HepG2 (cell line): ENCODE results near the gene TPX2. TPM values are rescaled to one million over a fixed set of nuclear protein-coding genes. Genes with fewer than 3 reads are reported as not detected.

Experiments used
- ATAC-seq: fragments of 200-7000 bp; cut with Tn5 transposase; 3 replicates; pipeline ENCODE4 v1.9.1; 2020; ENCODE audit warnings: mild to moderate bottlenecking, moderate library complexity
- BruUV-seq: library from RNA; stranded (reverse); fragments of 400-500 nt; replicated peaks from 2 replicates; lab custom pipeline; 2021; lab: Mats Ljungman, UMichigan
- CTCF ChIA-PET: fragments of 300-600 bp; formaldehyde crosslinking; extraction: SDS; loops from one replicate; lab custom pipeline; 2021; ENCODE audit warnings: low total read pairs, inconsistent platforms, low intra/inter-chr PET ratio; lab: Yijun Ruan, JAX
- POLR2A ChIA-PET: fragments of 350-600 bp; sonication (Branson Sonifier 250); formaldehyde crosslinking; loops from one replicate; lab custom pipeline; 2020; ENCODE audit warnings: antibody characterized with exemption, inconsistent platforms; lab: Yijun Ruan, JAX
- DNase-seq: peaks from one replicate; pipeline ENCODE4 v3.0.0-alpha.2; 2015; ENCODE audit warnings: low spot score
- FAIRE-seq: peaks from 3 replicates; lab custom pipeline; 2011; peaks lifted over from hg19 to GRCh38; lab: Jason Lieb, UNC
- H2AFZ ChIP-seq: one replicate; pipeline ENCODE4 v1.6.1; 2011; ENCODE audit warnings: low read length, inconsistent platforms
- H3K27ac ChIP-seq: fragments of 300-600 bp; 3 replicates; pipeline ENCODE4 v1.8.0; 2011; ENCODE audit warnings: mixed run types, mild to moderate bottlenecking, mixed read lengths, low read length, inconsistent platforms; ENCODE audit not compliant: insufficient read depth; ENCODE audit errors: extremely low read length
- H3K27me3 ChIP-seq, 2 experiments: fragments of 200-600 bp in 1 of 2; 2 replicates in 1 of 2; 3 replicates in 1 of 2; pipeline versions ENCODE4 v1.6.0 to v1.8.0; 2011; ENCODE audit warnings: low read length in 2 of 2, mild to moderate bottlenecking in 2 of 2, moderate library complexity in 2 of 2, inconsistent platforms in 1 of 2; ENCODE audit not compliant: insufficient read depth in 2 of 2, control insufficient read depth in 1 of 2
- H3K36me3 ChIP-seq, 2 experiments: fragments of 200-600 bp in 1 of 2; replicated peaks in 1 of 2; 2 replicates in 1 of 2; 3 replicates in 1 of 2; pipeline versions ENCODE4 v1.5.1 to v1.8.0; 2011; ENCODE audit warnings: low read length in 2 of 2, inconsistent platforms in 1 of 2; ENCODE audit not compliant: insufficient read depth in 2 of 2, control insufficient read depth in 1 of 2
- H3K4me1 ChIP-seq: 2 replicates; pipeline ENCODE4 v1.5.1; 2012; ENCODE audit warnings: low read length, inconsistent platforms; ENCODE audit not compliant: insufficient read depth
- H3K4me2 ChIP-seq: 2 replicates; pipeline ENCODE4 v1.6.0; 2011; ENCODE audit warnings: low read depth, low read length, inconsistent platforms
- H3K4me3 ChIP-seq, 3 experiments: fragments of 200-600 bp in 1 of 3; sonication (generic), shearing (Covaris generic) in 1 of 3; replicated peaks in 1 of 3; 2 replicates each; pipeline ENCODE4 v1.5.1; 2011 to 2016; ENCODE audit warnings: low read length in 3 of 3, inconsistent platforms in 2 of 3, low read depth in 2 of 3, mild to moderate bottlenecking in 2 of 3, control low read depth in 1 of 3, mixed read lengths in 1 of 3; ENCODE audit not compliant: insufficient read depth in 1 of 3
- H3K79me2 ChIP-seq: one replicate; pipeline ENCODE4 v1.6.1; 2011; ENCODE audit warnings: low read length, inconsistent platforms; ENCODE audit not compliant: insufficient read depth
- H3K9ac ChIP-seq: 2 replicates; pipeline ENCODE4 v1.6.0; 2011; ENCODE audit warnings: mild to moderate bottlenecking, low read depth, low read length, inconsistent platforms; ENCODE audit not compliant: insufficient read depth
- H3K9me3 ChIP-seq: 2 replicates; pipeline ENCODE4 v1.5.1; 2012; ENCODE audit warnings: mild to moderate bottlenecking, low read length
- H4K20me1 ChIP-seq: 2 replicates; pipeline ENCODE4 v1.6.0; 2011; ENCODE audit warnings: inconsistent platforms, mild to moderate bottlenecking, low read length, moderate library complexity; ENCODE audit not compliant: insufficient read depth
- DNMT3B ChIP-seq: conservative IDR thresholded peaks from 2 replicates; pipeline ENCODE4 v1.6.1; 2016; ENCODE audit warnings: missing biosample characterization, control low read depth
- EEA1 ChIP-seq: sonication (generic); formaldehyde crosslinking; IDR thresholded peaks from 2 replicates; pipeline ENCODE4 v1.5.1; 2020; ENCODE audit warnings: mild to moderate bottlenecking, missing genetic modification reagents, borderline replicate concordance
- MXD4 ChIP-seq: IDR thresholded peaks from 2 replicates; pipeline ENCODE4 v1.6.1; 2016; ENCODE audit warnings: mild to moderate bottlenecking, missing biosample characterization, missing genetic modification reagents
- POGZ ChIP-seq: sonication (generic); formaldehyde crosslinking; IDR thresholded peaks from 2 replicates; pipeline ENCODE4 v1.4.0; 2020; ENCODE audit warnings: mild to moderate bottlenecking, missing genetic modification reagents
- SNAI1 ChIP-seq: sonication (generic); formaldehyde crosslinking; IDR thresholded peaks from 2 replicates; pipeline ENCODE4 v1.5.0; 2020; ENCODE audit warnings: mild to moderate bottlenecking, missing genetic modification reagents, borderline replicate concordance
- SOX13 ChIP-seq, 3 experiments: fragments of 450-650 bp in 1 of 3; sonication (generic) in 1 of 3; formaldehyde crosslinking in 1 of 3; IDR thresholded peaks in 2 of 3; conservative IDR thresholded peaks in 1 of 3; 2 replicates each; pipeline versions ENCODE4 v1.5.0 to v1.6.1; 2016 to 2020; ENCODE audit warnings: antibody characterized with exemption in 1 of 3, mild to moderate bottlenecking in 1 of 3, missing compliant biosample characterization in 1 of 3, missing genetic modification reagents in 1 of 3, moderate library complexity in 1 of 3
- SP1 ChIP-seq, 2 experiments: fragments of 450-650 bp in 1 of 2; sonication (generic) in 1 of 2; formaldehyde crosslinking in 1 of 2; IDR thresholded peaks; 2 replicates each; pipeline versions ENCODE4 v1.4.0 to v1.6.1; 2016 to 2020; ENCODE audit warnings: missing genetic modification reagents in 1 of 2
- ZBTB38 ChIP-seq: sonication (generic); formaldehyde crosslinking; IDR thresholded peaks from 2 replicates; pipeline ENCODE4 v1.5.1; 2020; ENCODE audit warnings: mild to moderate bottlenecking, missing genetic modification reagents
- ZC3H4 ChIP-seq: sonication (generic); formaldehyde crosslinking; IDR thresholded peaks from 2 replicates; pipeline ENCODE4 v1.4.0; 2020; ENCODE audit warnings: missing genetic modification reagents, borderline replicate concordance
- ZNF317 ChIP-seq: sonication (generic); formaldehyde crosslinking; IDR thresholded peaks from 2 replicates; pipeline ENCODE4 v1.5.0; 2020; ENCODE audit warnings: mild to moderate bottlenecking, missing genetic modification reagents
- ZNF562 ChIP-seq: sonication (generic); formaldehyde crosslinking; IDR thresholded peaks from 2 replicates; pipeline ENCODE4 v1.8.0; 2022; ENCODE audit warnings: missing genetic modification reagents, borderline replicate concordance
- WGBS: methylation state at CpG from one replicate; pipeline ENCODE4 v1.1.6; 2017; ENCODE audit warnings: low lambda C conversion rate; 5-methylcytosine and 5-hydroxymethylcytosine counted together
- in situ Hi-C: cut with HindIII; loops from 2 replicates; pipeline ENCODE4 v1.10.0; 2017; ENCODE audit warnings: low pct_unique_long_range_greater_than_20kb; ENCODE audit not compliant: extremely low pct_ligation_motif_present
- intact Hi-C: fragments of 100-400 bp; cut with micrococcal nuclease; formaldehyde crosslinking; loops from one replicate; pipeline ENCODE4 v1.10.0; 2022; ENCODE audit not compliant: unreplicated experiment
- polyA plus RNA-seq, 8 experiments: library from polyadenylated mRNA; depleted of rRNA in 3 of 8; stranded (reverse) in 7 of 8; unstranded in 1 of 8; fragments of >200 nt; fragmentation: Illumina TruSeq in 4 of 8; extraction: Trizol in 4 of 8; gene quantifications; 2 replicates each; pipeline versions ENCODE4 v1.2.1 to v1.2.3, GENCODE V29; 2011 to 2016; ENCODE audit warnings: low read depth in 4 of 8, missing spikeins in 1 of 8, mixed read lengths in 1 of 8; ENCODE audit not compliant: insufficient read depth in 1 of 8
- total RNA-seq, 5 experiments: library from RNA; depleted of rRNA; stranded (reverse); fragments of >200 nt; fragmentation: Illumina TruSeq; extraction: Trizol; gene quantifications; 2 replicates each; pipeline ENCODE4 v1.2.3, GENCODE V29; 2016; ENCODE audit warnings: low read depth in 1 of 5
- TF ChIP-seq, protein P1 (sequence below): sonication (generic); formaldehyde crosslinking; IDR thresholded peaks from 2 replicates; pipeline ENCODE4 v1.4.0; 2020; ENCODE audit warnings: missing genetic modification reagents, mild to moderate bottlenecking, borderline replicate concordance
- TF ChIP-seq, protein P2 (sequence below): sonication (generic); formaldehyde crosslinking; IDR thresholded peaks from 2 replicates; pipeline ENCODE4 v1.4.0; 2020; ENCODE audit warnings: missing genetic modification reagents, borderline replicate concordance

Gene TPX2
- total and polyA plus RNA-seq, 2 of the 13 experiments (the other 11 are each of a cell fraction or from before 2014, with no cell fraction given): 34.3 to 124 TPM

DNA sequence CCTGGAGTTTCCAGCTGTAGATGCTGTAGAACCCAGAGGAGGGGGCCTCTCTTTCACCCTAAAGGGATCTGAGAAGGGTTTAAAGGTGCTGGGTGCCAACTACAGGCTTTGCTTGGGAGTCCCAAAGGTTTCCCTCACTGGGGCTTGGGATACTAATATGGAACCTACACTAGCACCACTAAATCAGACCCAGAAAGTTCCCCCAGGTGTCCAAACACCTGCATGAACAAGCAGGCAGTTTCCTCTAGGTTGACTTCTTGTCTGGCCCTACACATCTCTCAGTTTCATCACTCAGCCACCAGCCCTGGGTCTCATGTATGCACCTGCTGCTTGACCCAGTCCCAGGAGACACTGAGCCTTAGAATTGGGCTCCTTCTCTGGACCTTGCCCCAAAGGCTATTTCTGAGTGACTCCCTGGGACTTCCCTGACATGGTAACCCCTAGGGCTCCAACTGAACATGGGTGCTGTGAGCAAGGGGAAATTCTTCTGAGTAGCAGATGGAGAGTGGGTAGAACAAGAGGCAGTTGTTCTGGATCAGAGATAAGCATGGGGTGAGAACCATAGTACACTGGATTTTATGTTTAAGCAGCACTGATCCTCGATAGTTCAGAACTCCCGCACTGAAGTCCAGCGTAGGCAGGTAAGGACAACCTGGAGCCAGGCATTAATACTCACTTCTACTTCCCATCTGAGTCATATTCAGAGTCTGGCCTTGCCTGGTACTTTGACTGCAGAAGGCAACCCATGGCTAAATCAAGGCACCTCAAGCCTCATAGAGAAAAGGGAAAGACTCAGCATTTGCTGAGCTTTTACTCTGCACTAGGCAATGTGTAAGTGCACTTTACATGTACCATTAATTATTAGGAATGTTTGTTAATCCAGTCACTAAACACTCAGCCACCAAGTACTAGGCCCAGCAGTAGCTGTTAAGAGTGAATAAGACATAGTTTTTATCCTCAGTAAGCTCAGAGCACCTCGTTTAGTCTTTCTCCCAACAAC is 33.2 kb upstream of the TPX2 start:
- peak overlapping the region; percentile 87 for H3K27ac ChIP-seq
- H4K20me1 ChIP-seq: peaks cover 5% of the 10 kb centered on the region; the same call in 1 of the 2 replicates
- no peaks in the 10 kb centered on the region for H3K9me3 ChIP-seq
- BruUV-seq: no TSS peak
- in situ Hi-C loops (no loop called here), intact Hi-C loops (no loop called here)
- ChIA-PET POLR2A (interaction anchor here (0.7 to 33.2 kb wide), 13 partner anchors 5 to 133 kb away, joined by 3 to 2822 read pairs (median 13); partner anchors contain the start of genes BCL2L1, ID1 and TPX2), CTCF (interaction anchor here (1.6 kb wide), 1 partner anchor 14 kb away, joined by 4 read pairs; no protein-coding TSS in a partner anchor)
- DNase-seq: peak; percentile 40
- H3K4me1 ChIP-seq: peaks cover 99% of the 10 kb centered on the region
- 34% methylated on average over 4 of the region's 4 CpGs for WGBS
- H3K36me3 ChIP-seq: peaks cover 36 to 63% of the 10 kb centered on the region in 2 experiments
- H3K4me2 ChIP-seq: peak overlapping the region; percentile 60
- no peak overlapping the region for H2AFZ ChIP-seq
- peak overlapping the region; percentile 61 for H3K9ac ChIP-seq
- no peak for FAIRE-seq
- no peak; the same call in 2 of the 3 replicates for ATAC-seq
- H3K27me3 ChIP-seq: no peaks in the 10 kb centered on the region
- H3K79me2 ChIP-seq: peaks cover 87% of the 10 kb centered on the region
- H3K4me3 ChIP-seq: peak overlapping the region in 1 of 3 experiments; percentile 38; a peak in 1 of 6 replicates
- TF ChIP-seq ZNF562 (CRISPR knock-in tag) (no peak), MXD4 (CRISPR knock-in tag) (0 out of 2 replicates have a peak, but pooled peaks have one; percentile 1), ZNF317 (CRISPR knock-in tag) (0 out of 2 replicates have a peak, but pooled peaks have one; percentile 46), SOX13 (IDR thresholded peaks at IDR 0.05) (no peak), SOX13 (CRISPR knock-in tag; conservative IDR thresholded peaks at IDR 0.05 in 1 of 2, IDR thresholded peaks at IDR 0.05 in 1 of 2) (0 out of 4 replicates have a peak, but pooled peaks of 1 of the 2 experiments have one; percentile 58), POGZ (CRISPR knock-in tag) (0 out of 2 replicates have a peak, but pooled peaks have one; percentile 37), DNMT3B (0 out of 2 replicates have a peak, but pooled peaks have one; percentile 25), SP1 (IDR thresholded peaks at IDR 0.05) (no peak), SP1 (CRISPR knock-in tag; IDR thresholded peaks at IDR 0.05) (0 out of 2 replicates have a peak, but pooled peaks have one; percentile 15), SNAI1 (CRISPR knock-in tag) (0 out of 2 replicates have a peak, but pooled peaks have one; percentile 33), EEA1 (CRISPR knock-in tag) (0 out of 2 replicates have a peak, but pooled peaks have one; percentile 56), ZC3H4 (CRISPR knock-in tag) (0 out of 2 replicates have a peak, but pooled peaks have one; percentile 29), ZBTB38 (peak; percentile 75)
- TF ChIP-seq, protein P1, sequence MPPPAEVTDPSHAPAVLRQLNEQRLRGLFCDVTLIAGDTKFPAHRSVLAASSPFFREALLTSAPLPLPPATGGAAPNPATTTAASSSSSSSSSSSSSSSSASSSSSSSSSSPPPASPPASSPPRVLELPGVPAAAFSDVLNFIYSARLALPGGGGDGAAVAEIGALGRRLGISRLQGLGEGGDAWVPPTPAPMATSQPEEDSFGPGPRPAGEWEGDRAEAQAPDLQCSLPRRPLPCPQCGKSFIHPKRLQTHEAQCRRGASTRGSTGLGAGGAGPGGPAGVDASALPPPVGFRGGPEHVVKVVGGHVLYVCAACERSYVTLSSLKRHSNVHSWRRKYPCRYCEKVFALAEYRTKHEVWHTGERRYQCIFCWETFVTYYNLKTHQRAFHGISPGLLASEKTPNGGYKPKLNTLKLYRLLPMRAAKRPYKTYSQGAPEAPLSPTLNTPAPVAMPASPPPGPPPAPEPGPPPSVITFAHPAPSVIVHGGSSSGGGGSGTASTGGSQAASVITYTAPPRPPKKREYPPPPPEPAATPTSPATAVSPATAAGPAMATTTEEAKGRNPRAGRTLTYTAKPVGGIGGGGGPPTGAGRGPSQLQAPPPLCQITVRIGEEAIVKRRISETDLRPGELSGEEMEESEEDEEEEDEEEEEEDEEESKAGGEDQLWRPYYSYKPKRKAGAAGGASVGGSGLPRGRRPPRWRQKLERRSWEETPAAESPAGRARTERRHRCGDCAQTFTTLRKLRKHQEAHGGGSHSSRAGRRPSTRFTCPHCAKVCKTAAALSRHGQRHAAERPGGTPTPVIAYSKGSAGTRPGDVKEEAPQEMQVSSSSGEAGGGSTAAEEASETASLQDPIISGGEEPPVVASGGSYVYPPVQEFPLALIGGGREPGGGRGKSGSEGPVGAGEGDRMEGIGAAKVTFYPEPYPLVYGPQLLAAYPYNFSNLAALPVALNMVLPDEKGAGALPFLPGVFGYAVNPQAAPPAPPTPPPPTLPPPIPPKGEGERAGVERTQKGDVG (CRISPR knock-in tag): peak; percentile 18; the same call in 1 of the 2 replicates
- TF ChIP-seq, protein P2, sequence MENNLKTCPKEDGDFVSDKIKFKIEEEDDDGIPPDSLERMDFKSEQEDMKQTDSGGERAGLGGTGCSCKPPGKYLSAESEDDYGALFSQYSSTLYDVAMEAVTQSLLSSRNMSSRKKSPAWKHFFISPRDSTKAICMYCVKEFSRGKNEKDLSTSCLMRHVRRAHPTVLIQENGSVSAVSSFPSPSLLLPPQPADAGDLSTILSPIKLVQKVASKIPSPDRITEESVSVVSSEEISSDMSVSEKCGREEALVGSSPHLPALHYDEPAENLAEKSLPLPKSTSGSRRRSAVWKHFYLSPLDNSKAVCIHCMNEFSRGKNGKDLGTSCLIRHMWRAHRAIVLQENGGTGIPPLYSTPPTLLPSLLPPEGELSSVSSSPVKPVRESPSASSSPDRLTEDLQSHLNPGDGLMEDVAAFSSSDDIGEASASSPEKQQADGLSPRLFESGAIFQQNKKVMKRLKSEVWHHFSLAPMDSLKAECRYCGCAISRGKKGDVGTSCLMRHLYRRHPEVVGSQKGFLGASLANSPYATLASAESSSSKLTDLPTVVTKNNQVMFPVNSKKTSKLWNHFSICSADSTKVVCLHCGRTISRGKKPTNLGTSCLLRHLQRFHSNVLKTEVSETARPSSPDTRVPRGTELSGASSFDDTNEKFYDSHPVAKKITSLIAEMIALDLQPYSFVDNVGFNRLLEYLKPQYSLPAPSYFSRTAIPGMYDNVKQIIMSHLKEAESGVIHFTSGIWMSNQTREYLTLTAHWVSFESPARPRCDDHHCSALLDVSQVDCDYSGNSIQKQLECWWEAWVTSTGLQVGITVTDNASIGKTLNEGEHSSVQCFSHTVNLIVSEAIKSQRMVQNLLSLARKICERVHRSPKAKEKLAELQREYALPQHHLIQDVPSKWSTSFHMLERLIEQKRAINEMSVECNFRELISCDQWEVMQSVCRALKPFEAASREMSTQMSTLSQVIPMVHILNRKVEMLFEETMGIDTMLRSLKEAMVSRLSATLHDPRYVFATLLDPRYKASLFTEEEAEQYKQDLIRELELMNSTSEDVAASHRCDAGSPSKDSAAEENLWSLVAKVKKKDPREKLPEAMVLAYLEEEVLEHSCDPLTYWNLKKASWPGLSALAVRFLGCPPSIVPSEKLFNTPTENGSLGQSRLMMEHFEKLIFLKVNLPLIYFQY: peak; percentile 54; the same call in 1 of the 2 replicates
